Nephron (organoid): ENCODE data around the gene PFKP.
"Not testable (repeated sequence)": the region's sequence is repeated elsewhere in the genome, so short reads cannot be mapped to it uniquely, and the experiment has no call there.

Experiments
- H3K27ac Mint-ChIP-seq, 3 experiments: 2 replicates each; pipeline ENCODE4 v1.8.0; 2020; ENCODE audit warnings: mixed read lengths in 3 of 3, mild to moderate bottlenecking in 2 of 3, moderate library complexity in 1 of 3
- H3K27me3 Mint-ChIP-seq: 2 replicates; pipeline ENCODE4 v1.8.0; 2021; ENCODE audit warnings: low read depth, mild to moderate bottlenecking, moderate library complexity, mixed read lengths
- H3K36me3 Mint-ChIP-seq: 2 replicates; pipeline ENCODE4 v1.8.0; 2020; ENCODE audit warnings: low read depth, mixed read lengths
- H3K4me1 Mint-ChIP-seq: 2 replicates; pipeline ENCODE4 v1.8.0; 2020; ENCODE audit warnings: mixed read lengths
- H3K4me3 Mint-ChIP-seq, 3 experiments: 2 replicates each; pipeline ENCODE4 v1.8.0; 2020; ENCODE audit warnings: mild to moderate bottlenecking in 3 of 3, mixed read lengths in 3 of 3, moderate library complexity in 2 of 3
- H3K9me3 Mint-ChIP-seq: 2 replicates; pipeline ENCODE4 v1.8.0; 2020; ENCODE audit warnings: mixed read lengths
- TF ChIP-seq, protein P1 (sequence below), 3 experiments: fragments of 200-600 bp; sonication (generic); IDR thresholded peaks; one replicate each; pipeline ENCODE4 v1.5.0; 2021; ENCODE audit warnings: antibody characterized with exemption in 3 of 3; ENCODE audit not compliant: unreplicated experiment in 3 of 3

PFKP gene

DNA sequence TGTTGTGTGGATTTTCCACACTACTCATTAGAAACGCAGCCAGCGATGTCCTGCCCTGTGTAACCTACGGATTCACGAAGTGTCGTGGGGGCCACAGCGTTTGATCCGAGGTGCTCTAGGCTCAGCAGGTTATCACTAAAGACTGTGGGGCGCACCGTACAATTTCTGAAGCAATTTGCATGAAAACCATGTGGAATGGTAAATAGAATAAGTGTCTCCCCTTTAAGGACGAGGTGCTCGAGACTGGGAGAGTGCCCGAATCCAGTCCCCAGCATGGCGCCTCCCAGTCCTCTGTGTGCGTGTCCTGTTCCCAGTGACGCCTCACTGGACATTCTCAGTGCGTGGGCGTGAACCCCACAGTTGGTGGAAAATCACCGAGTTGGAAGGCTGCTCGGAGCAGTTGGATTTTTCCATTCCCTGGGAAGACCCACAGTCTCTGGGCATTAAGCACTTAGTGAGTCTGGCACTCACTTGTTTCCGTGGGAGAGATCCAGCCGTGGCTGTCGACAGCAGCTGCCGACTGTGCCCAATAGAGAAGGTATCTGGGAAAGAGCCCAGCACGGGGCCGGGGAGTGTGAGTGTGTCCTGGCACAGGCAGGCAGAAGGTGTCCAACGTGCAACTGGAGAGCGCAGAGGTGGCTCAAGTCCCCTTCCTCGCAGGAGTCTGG is 37.0 kb downstream of the PFKP start:
- Mint-ChIP-seq H3K4me1 (peaks cover 4% of the 10 kb centered on the region), H3K27ac (no peak overlapping the region), H3K4me3 (no peak overlapping the region), H3K27me3 (peaks cover 4% of the 10 kb centered on the region), H3K9me3 (no peaks in the 10 kb centered on the region), H3K36me3 (peaks cover 14% of the 10 kb centered on the region)
- TF ChIP-seq, protein P1, sequence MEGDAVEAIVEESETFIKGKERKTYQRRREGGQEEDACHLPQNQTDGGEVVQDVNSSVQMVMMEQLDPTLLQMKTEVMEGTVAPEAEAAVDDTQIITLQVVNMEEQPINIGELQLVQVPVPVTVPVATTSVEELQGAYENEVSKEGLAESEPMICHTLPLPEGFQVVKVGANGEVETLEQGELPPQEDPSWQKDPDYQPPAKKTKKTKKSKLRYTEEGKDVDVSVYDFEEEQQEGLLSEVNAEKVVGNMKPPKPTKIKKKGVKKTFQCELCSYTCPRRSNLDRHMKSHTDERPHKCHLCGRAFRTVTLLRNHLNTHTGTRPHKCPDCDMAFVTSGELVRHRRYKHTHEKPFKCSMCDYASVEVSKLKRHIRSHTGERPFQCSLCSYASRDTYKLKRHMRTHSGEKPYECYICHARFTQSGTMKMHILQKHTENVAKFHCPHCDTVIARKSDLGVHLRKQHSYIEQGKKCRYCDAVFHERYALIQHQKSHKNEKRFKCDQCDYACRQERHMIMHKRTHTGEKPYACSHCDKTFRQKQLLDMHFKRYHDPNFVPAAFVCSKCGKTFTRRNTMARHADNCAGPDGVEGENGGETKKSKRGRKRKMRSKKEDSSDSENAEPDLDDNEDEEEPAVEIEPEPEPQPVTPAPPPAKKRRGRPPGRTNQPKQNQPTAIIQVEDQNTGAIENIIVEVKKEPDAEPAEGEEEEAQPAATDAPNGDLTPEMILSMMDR (IDR thresholded peaks at IDR 0.05; ENCODE audit: unreplicated experiment in 3 of 3) = no peak

DNA sequence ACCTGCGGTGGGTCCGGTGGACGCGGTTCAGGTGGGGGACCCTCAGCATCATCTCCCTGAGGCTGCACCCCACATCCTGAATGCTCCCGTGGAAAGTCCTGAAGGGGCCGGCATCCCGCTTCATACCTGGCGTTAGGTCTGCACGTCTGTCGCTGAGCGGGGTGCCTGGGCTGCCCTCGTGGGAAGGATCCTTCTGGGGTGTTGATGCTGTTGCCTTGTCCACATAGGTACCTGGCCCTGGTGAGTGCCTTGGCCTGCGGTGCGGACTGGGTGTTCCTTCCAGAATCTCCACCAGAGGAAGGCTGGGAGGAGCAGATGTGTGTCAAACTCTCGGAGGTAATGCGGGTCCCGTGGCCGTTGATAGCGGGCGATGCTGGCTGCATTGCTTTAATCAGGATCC is 37.8 kb downstream of the PFKP start:
- peaks cover 9% of the 10 kb centered on the region for H3K36me3 Mint-ChIP-seq
- peaks cover 4% of the 10 kb centered on the region for H3K4me1 Mint-ChIP-seq
- no peaks in the 10 kb centered on the region for H3K9me3 Mint-ChIP-seq
- H3K27ac Mint-ChIP-seq = no peak overlapping the region
- no peak overlapping the region for H3K4me3 Mint-ChIP-seq
- H3K27me3 Mint-ChIP-seq = peaks cover 4% of the 10 kb centered on the region
- TF ChIP-seq, protein P1 (IDR thresholded peaks at IDR 0.05; ENCODE audit: unreplicated experiment in 3 of 3) = no peak

DNA sequence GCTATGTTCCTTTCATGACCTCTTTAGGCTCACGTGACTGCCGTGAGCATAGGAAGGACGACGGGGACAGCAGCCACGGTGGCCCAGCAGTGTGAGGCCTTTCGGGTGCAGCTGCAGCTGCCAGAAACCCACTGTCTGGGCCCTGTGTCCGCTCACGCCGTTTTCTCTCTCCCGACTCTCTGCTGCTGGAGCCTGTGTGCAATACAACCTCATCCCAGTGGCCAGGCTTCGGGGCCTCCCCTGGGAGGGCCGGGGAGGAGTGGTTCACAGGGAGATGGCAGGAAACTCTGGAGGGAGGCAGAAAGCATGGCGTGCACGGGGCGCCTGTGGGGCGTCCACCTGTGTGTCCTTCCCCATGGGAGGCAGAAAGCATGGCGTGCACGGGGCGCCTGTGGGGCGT is 38.6 kb downstream of the PFKP start:
- H3K9me3 Mint-ChIP-seq = no peaks in the 10 kb centered on the region
- H3K4me1 Mint-ChIP-seq = peaks cover 8% of the 10 kb centered on the region
- H3K36me3 Mint-ChIP-seq = peaks cover 9% of the 10 kb centered on the region
- no peak overlapping the region for H3K4me3 Mint-ChIP-seq
- no peak overlapping the region for H3K27ac Mint-ChIP-seq
- peaks cover 4% of the 10 kb centered on the region for H3K27me3 Mint-ChIP-seq
- TF ChIP-seq, protein P1 (IDR thresholded peaks at IDR 0.05; ENCODE audit: unreplicated experiment in 3 of 3) = no peak

DNA sequence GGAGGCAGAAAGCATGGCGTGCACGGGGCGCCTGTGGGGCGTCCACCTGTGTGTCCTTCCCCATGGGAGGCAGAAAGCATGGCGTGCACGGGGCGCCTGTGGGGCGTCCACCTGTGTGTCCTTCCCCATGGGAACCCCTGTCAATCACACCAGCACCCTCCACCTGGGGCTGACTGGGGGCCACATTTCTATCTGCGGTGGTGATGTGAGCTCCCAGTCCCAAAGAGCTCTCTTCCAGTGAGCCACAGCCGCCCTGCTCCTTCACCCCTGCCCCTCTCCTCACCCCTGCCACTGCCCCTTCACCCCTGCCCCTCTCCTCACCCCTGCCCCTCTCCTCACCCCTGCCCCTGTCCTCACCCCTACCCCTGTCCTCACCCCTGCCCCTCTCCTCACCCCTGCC is 39.0 kb downstream of the PFKP start:
- not testable (repeated sequence) for H3K9me3 Mint-ChIP-seq, H3K27ac Mint-ChIP-seq, H3K27me3 Mint-ChIP-seq, H3K4me3 Mint-ChIP-seq, H3K36me3 Mint-ChIP-seq
- peaks cover 12% of the 10 kb centered on the region for H3K4me1 Mint-ChIP-seq

DNA sequence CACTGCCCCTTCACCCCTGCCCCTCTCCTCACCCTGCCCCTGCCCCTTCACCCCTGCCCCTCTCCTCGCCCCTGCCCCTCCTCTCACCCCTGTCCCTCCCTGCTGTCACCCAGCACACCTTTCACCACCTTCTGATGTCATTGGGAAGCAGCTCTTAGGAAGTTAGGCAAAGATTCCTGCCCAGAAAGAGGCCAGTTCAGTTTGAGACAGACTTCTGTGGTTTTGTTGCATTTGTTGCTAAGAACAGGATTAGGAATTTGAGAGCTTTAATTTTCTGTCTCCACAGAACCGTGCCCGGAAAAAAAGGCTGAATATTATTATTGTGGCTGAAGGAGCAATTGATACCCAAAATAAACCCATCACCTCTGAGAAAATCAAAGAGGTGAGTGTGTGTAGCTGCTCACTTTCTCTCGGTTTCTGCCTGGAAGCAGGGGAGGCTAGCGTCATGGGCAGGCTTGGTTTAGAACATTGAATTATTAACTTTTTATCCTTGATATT is 39.6 kb downstream of the PFKP start:
- H3K4me1 Mint-ChIP-seq = peaks cover 17% of the 10 kb centered on the region
- no peaks in the 10 kb centered on the region for H3K9me3 Mint-ChIP-seq
- TF ChIP-seq, protein P1 (IDR thresholded peaks at IDR 0.05; ENCODE audit: unreplicated experiment in 3 of 3) = no peak
- H3K27ac Mint-ChIP-seq = peak overlapping the region in 1 of 3 experiments; percentile 69
- H3K27me3 Mint-ChIP-seq = peaks cover 4% of the 10 kb centered on the region
- H3K36me3 Mint-ChIP-seq = peaks cover 11% of the 10 kb centered on the region
- no peak overlapping the region for H3K4me3 Mint-ChIP-seq

DNA sequence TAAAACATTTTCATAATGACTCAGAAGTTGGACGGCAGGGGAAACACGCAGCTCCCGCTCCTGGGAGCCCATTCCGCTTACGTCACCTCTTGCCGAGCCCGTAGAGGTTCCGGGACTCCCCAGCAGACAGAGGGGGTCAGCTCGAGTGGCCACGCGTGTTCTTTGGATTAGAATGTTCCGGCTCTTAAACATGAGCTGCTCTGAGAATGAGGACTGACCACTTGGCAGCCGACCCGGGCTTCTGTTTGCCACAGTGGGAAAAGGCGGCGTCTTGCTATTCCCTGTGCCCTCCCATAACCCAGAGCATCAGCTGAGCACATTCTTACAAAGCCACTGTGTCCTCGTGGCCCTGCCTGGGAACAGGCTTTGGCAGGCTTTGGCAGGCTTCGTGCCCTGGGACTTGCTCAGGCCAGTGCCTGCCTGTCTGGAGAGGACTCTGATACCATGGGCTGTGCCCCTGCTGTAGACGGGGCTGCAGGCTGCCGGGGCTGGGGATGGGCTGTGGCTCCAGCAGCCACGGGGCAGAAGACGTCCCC is 40.1 kb downstream of the PFKP start:
- TF ChIP-seq, protein P1 (IDR thresholded peaks at IDR 0.05; ENCODE audit: unreplicated experiment in 3 of 3) = no peak
- peaks cover 11% of the 10 kb centered on the region for H3K36me3 Mint-ChIP-seq

More for the DNA sequence above, 40.1 kb downstream of the PFKP start:
- H3K27ac Mint-ChIP-seq = no peak overlapping the region
- no peaks in the 10 kb centered on the region for H3K9me3 Mint-ChIP-seq
- peaks cover 17% of the 10 kb centered on the region for H3K4me1 Mint-ChIP-seq
- H3K4me3 Mint-ChIP-seq = no peak overlapping the region
- peaks cover 4% of the 10 kb centered on the region for H3K27me3 Mint-ChIP-seq
